Muscle of leg (tissue), 11 donors: ENCODE results near the gene HOXA3. TPM values are rescaled to one million over a fixed set of nuclear protein-coding genes. Genes with fewer than 3 reads are reported as not detected.

Experiments used
- DNase-seq: peaks from one replicate; pipeline ENCODE4 v3.0.0; 2013
- H3K27ac ChIP-seq: one replicate; pipeline ENCODE4 v1.5.1; 2013; ENCODE audit warnings: mild to moderate bottlenecking, low read length, control low read depth
- H3K27me3 ChIP-seq: one replicate; pipeline ENCODE4 v1.6.1; 2013; ENCODE audit warnings: low read length; ENCODE audit not compliant: control insufficient read depth, insufficient read depth
- H3K36me3 ChIP-seq: one replicate; pipeline ENCODE4 v1.6.1; 2013; ENCODE audit warnings: low read length; ENCODE audit not compliant: control insufficient read depth, insufficient read depth
- H3K4me1 ChIP-seq: one replicate; pipeline ENCODE4 v1.6.1; 2013; ENCODE audit warnings: low read length; ENCODE audit not compliant: control insufficient read depth, insufficient read depth
- H3K4me3 ChIP-seq: one replicate; pipeline ENCODE4 v1.5.1; 2013; ENCODE audit warnings: low read length, control low read depth
- H3K9me3 ChIP-seq: replicated peaks from 2 replicates; pipeline ENCODE4 v1.6.1; 2013; ENCODE audit warnings: low read depth, low read length; ENCODE audit not compliant: control insufficient read depth
- WGBS: methylation state at CpG from one replicate; pipeline ENCODE4 v1.1.5; 2013; ENCODE audit warnings: missing lambda C conversion rate; ENCODE audit not compliant: insufficient coverage; 5-methylcytosine and 5-hydroxymethylcytosine counted together
- polyA plus RNA-seq, 8 donors: library from polyadenylated mRNA; unstranded; fragments of 120-200 nt; gene quantifications; one replicate each; pipeline versions ENCODE4 v1.2.1 to v1.2.3, GENCODE V29; 2013; ENCODE audit warnings: inconsistent platforms in 1 of 8, low replicate concordance in 1 of 8; ENCODE audit not compliant: insufficient read length in 8 of 8, insufficient read depth in 1 of 8
- total RNA-seq: library from RNA; stranded (reverse); fragments of 120-200 nt; gene quantifications from one replicate; pipeline ENCODE4 v1.2.4, GENCODE V29; 2013

The HOXA3 gene
- total and polyA plus RNA-seq, 9 donors, result 4.7 to 12.5 (median 9.3) TPM

DNA sequence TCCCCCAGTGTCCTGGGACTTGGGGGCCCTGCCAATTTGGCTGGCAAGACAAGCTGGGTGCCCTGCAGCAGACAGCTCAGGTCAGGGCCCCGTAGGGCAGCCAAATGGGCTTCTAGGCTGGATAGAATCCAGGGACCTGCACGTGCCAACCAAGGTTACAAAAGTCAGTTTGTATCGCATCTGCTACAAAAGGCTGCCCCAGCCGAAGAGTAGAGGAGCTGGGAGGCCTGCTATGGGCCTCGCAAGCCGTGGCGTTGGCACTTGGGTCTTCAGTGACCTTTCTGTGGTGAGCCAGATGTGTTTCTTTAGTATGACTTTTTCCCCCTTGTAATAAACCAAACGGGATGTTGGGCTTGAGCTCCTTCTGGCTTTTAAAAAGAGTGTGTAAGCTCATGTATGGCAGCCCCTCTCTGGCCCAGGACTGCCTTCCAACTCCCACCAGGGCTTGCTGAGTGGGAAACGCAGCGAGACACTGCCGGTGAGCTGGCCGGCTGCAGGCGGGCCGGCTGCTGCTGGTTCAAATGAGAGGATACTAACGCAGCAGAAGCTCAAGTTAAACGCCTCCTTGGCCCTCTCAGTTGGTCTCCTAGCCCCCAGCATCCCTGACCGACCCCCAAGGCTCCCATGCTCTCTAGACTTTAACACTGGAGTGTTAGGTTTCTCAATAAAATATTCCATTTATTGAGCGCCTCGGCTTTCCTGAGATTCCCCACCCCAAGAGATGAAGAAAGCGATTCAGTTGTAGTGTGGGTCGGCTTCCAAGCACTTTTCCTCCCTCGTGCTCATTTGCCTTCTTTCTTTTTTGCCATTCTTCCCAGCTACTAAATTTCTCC is 24.8 kb upstream of the HOXA3 start:
- peaks cover 69% of the 10 kb centered on the region for H3K4me1 ChIP-seq
- H3K4me3 ChIP-seq, result peak overlapping the region; percentile 62
- DNase-seq, result peak; percentile 66
- H3K36me3 ChIP-seq, result peaks cover 1% of the 10 kb centered on the region
- 25% methylated on average over 12 of the region's 22 CpGs for WGBS
- peaks cover 64% of the 10 kb centered on the region for H3K27me3 ChIP-seq
- H3K9me3 ChIP-seq, result no peaks in the 10 kb centered on the region
- peak overlapping the region; percentile 96 for H3K27ac ChIP-seq

DNA sequence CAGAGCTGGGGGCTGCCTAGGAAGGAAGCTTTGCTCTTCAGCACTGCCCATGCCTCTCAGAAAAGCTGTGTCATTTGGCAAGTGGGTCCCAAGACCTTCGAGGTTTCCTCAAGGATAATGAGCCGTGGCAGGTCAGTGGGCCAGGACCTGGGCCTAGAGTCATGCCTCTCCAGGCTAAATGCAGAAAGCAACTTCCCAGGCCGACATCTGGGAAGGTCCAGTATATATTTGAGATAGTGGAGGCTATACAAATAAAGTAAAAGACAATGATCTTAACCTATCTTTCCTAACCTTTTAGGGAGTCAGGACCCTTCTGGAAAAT is 24.1 kb upstream of the HOXA3 start:
- peak overlapping the region; percentile 96 for H3K27ac ChIP-seq
- no peaks in the 10 kb centered on the region for H3K9me3 ChIP-seq
- H3K4me3 ChIP-seq, result peak overlapping the region; percentile 44
- DNase-seq, result no peak
- peaks cover 8% of the 10 kb centered on the region for H3K36me3 ChIP-seq
- peaks cover 66% of the 10 kb centered on the region for H3K4me1 ChIP-seq
- H3K27me3 ChIP-seq, result peaks cover 65% of the 10 kb centered on the region
- 24% methylated on average over 2 of the region's 3 CpGs for WGBS

DNA sequence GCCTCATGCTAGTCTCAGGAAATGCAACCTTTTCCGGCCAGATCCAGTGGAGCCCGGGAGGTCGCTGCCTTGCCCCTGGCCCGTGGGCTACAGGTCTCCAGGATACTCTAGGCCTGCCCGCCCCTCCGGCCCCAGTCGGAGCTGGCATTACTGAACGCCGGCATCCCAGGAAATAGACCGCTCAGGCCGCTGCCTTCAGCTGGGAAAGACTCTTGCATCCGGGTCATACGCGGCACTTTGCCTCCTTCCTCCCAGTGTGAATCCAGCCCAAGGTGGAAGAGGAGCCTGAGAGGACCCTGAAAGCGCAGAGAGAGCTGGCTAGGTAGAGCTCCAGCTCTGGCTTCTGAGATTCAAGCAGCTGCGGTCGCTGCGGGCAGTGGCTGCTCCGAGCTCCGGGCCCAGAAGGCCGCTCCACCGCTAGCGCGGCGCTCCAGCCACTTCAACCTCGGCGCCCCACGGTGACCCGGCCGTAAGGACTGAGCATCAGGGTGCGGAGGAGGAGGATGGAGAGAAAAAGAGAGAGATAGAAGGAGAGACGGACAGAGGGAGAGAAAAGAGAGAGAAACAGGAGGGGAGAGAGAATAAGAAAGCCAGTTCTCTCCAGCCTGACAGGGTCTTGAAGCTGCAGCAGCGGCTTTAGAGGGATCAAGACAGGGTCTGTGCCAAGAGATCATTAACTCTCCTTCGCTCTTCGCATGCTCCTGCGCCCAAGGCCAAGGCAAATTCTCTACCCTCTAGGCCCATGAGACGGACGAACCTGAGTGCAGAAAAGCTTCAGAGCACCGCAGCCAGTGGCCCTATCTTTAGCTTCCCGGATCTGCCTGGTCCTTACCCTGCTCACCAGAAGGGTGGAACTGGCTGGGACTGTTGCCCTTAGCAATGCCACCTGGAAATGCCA is 23.5 kb upstream of the HOXA3 start:
- DNase-seq, result peak; percentile 74
- Histone ChIP-seq H3K27me3 (peaks cover 69% of the 10 kb centered on the region), H3K36me3 (peaks cover 12% of the 10 kb centered on the region), H3K4me3 (peak overlapping the region; percentile 44), H3K27ac (peak overlapping the region; percentile 96), H3K4me1 (peaks cover 67% of the 10 kb centered on the region), H3K9me3 (no peaks in the 10 kb centered on the region)
- 19% methylated on average over 38 of the region's 40 CpGs for WGBS

DNA sequence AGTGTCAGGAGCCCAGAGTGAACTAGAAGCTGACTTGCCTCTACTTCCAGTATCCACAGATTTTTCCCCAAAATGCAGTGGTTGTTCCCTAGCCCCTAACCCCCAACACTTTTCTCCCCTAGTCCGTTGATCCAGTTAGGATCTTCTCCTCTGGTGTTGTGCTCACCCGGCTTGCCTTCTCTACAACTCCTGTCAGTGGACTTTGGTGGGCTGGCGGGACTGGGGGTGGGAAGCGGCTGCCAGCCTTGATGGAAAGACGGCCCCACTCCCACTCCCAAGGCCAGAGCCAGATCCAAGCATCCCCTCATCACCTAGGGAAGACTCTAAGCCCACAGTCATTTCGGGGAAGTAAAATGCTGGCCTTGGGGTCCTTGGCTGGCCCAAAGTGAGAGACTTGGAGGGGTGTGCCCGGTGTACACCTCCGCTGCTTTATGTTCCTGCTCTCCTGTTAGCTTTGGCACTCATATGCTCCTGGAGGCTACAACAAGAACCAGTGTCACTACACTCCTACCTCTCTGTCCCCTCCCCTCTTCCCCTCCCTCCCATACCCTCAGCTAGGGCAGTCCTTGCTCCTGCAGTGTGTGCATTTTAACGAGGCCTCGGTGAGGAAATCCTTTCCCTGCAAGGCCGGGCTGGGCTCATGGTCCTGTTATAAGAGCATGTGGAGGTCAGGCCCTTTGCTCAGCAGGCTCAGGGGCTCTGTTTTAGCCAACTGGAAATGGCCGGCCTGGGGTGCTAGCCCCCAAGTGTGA is 22.7 kb upstream of the HOXA3 start:
- peaks cover 64% of the 10 kb centered on the region for H3K27me3 ChIP-seq
- H3K9me3 ChIP-seq, result no peaks in the 10 kb centered on the region
- peaks cover 61% of the 10 kb centered on the region for H3K4me1 ChIP-seq
- peak; percentile 76 for DNase-seq
- H3K36me3 ChIP-seq, result peaks cover 12% of the 10 kb centered on the region
- 19% methylated on average over 5 of the region's 12 CpGs for WGBS
- peak overlapping the region; percentile 96 for H3K27ac ChIP-seq
- peak overlapping the region; percentile 72 for H3K4me3 ChIP-seq

DNA sequence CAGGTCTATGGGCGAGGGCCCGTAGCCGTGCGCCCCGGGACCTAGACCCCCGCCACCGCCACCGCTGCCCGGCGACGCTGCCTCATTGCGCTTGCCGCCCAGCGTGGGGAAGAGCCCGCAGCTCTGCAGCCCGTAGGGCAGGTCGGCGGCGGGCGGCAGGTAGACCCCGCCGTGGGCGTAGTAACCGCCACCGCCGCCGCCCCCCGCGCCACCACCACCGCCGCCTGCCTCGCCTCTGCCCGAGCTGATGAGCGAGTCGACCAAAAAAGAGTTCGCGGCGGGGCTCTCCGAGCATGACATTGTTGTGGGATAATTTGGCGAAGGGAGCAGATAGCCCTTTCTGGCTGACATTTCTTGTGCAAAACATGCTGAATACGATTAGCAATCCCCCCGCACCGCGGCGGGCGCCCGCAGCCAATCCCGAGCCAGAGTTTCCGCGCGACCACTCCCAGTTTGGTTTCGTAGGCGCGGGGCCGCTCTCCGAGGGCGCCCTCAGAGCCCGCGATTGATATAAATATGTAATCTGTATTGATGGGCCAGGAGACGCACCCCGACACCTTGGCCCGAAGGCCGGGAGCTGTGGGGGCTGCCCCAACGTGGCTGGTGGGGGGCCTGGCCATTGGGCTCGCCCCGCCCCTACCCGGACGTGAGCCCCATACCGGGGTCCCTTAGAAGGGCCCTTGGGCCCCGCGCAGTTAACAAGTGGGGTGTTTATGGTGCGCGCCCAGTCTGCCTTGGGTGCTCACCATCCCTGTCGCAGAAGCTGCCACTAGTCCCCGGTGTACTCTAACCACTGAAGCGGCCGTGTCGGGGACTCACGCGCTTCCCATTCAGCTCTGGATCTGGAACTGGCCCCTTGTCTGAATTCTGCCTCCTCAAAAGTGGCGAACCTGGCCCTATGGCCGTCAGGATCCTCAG is 21.8 kb upstream of the HOXA3 start, which contains the start of gene HOXA10:
HOXA10 (minus strand) TSS at position 365 of the 918 bp plus-strand sequence; CDS start at position 351, 14 bp downstream.
- Histone ChIP-seq H3K36me3 (peaks cover 13% of the 10 kb centered on the region), H3K4me1 (peaks cover 63% of the 10 kb centered on the region), H3K4me3 (peak within 1 kb of the TSS; percentile 72), H3K9me3 (no peaks in the 10 kb centered on the region), H3K27ac (peak within 1 kb of the TSS; percentile 98), H3K27me3 (peaks cover 64% of the 10 kb centered on the region)
- WGBS, result 4% methylated on average over 77 of the region's 82 CpGs
- DNase-seq, result peak; percentile 93

DNA sequence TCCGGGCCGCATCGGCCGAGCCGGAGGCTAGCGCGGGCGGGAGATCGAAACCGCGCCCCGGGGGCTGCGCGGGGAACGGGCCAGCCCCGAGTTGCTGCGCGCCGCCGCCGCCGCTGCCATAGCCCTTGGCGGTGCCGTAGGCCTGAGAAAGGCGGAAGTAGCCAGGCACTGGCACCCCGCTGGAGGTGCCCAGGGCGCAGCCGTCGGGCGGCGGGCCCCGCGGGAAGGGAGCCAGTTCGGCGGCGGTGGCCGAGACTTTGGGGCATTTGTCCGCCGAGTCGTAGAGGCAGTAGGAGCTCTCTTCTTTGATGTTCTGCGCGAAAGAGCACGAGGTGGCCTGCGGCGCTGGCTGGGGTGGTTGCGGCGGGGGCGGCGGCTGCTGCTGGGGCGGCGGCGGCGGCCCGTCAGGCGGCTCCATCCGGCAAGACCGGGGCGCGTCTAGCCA is 21.1 kb upstream of the HOXA3 start:
- DNase-seq, result no peak
- Histone ChIP-seq H3K27ac (peak overlapping the region; percentile 96), H3K4me1 (peaks cover 66% of the 10 kb centered on the region), H3K4me3 (peak overlapping the region; percentile 72), H3K27me3 (peaks cover 69% of the 10 kb centered on the region), H3K36me3 (peaks cover 15% of the 10 kb centered on the region), H3K9me3 (no peaks in the 10 kb centered on the region)
- under 1% methylated on average over 59 of the region's 59 CpGs for WGBS

DNA sequence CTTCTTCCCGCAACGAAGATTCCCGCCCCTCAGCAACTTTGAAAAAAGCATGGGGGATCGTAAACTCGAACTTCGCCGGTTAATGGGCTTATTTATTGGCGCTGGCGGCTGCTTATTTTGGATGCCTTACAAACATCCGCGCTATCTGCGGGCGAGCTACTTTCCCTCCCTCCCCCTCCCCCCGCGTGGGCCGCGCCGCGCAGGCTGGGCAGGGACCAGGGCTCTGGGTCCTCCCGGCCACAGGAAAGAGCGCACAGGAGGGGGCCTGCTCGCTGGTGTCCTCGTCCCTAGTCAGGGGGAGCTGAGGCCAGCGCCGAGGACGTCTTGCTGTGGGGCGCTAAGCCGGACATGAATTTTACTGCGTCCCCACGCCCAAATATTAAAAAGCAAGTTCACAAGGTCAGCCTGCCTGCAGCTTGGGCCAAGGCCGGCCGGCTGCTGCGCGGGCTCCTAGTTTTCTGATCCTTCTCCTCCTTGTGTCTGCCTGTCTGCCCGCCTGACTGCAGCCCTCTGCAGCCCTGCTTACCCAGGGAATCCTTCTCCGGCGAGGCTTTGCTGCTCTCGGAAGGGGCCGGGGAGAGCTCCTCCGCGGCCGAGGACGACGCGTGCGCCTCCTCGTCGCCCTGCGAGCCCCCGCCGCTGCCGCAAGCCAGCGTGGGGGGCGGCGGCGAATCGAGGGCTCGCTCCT is 20.6 kb upstream of the HOXA3 start:
- peaks cover 15% of the 10 kb centered on the region for H3K36me3 ChIP-seq
- DNase-seq, result peak; percentile 87
- peaks cover 74% of the 10 kb centered on the region for H3K27me3 ChIP-seq
- H3K4me3 ChIP-seq, result peak overlapping the region; percentile 72
- WGBS, result 1% methylated on average over 57 of the region's 58 CpGs
- peak overlapping the region; percentile 98 for H3K27ac ChIP-seq
- peaks cover 66% of the 10 kb centered on the region for H3K4me1 ChIP-seq
- no peaks in the 10 kb centered on the region for H3K9me3 ChIP-seq

DNA sequence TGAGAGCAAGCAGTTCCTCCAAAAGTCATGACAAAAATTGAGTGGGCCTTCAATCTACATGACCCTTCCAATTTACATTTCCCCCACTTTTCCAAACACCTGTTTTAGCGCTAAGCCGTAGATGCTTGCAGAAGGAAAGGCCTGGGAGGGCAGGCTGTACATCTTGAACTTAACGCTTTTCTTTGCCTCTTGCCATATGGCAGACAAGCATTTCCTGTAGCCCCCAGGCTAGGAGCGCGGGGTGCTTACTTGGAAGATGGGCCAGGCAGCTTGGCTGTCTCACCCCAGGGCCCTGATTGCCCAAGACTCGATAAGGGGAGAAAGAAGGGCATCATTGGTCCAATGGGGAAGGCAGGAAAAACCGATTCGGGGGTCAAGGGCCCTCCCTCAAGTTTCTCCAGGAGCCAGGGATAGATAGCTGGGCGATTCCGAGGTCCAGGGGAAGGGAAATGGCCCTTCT is 20.0 kb upstream of the HOXA3 start:
- peak overlapping the region; percentile 72 for H3K4me3 ChIP-seq
- peak overlapping the region; percentile 98 for H3K27ac ChIP-seq
- H3K36me3 ChIP-seq, result peaks cover 15% of the 10 kb centered on the region
- 4% methylated on average over 9 of the region's 10 CpGs for WGBS
- H3K27me3 ChIP-seq, result peaks cover 76% of the 10 kb centered on the region
- peaks cover 65% of the 10 kb centered on the region for H3K4me1 ChIP-seq
- no peak for DNase-seq
- no peaks in the 10 kb centered on the region for H3K9me3 ChIP-seq
